HL-60 (cell line): ENCODE data around the gene PTPRD.

ENCODE experiments used
- CTCF ChIP-seq: IDR thresholded peaks from one replicate; pipeline ENCODE4 v1.5.1; 2011; ENCODE audit warnings: low read length, control low read depth, inconsistent platforms; ENCODE audit not compliant: insufficient read depth
- GABPA ChIP-seq: IDR thresholded peaks from 2 replicates; pipeline ENCODE4 v1.6.1; 2012; ENCODE audit warnings: low read depth
- POLR2AphosphoS5 ChIP-seq: IDR thresholded peaks from 2 replicates; pipeline ENCODE4 v1.6.1; 2012; ENCODE audit warnings: low read depth
- REST ChIP-seq: IDR thresholded peaks from 2 replicates; pipeline ENCODE4 v1.6.1; 2012; ENCODE audit warnings: low read depth; ENCODE audit not compliant: insufficient replicate concordance

GRCh38 chr9:8284884-8285283 lies 2327.9 kb downstream of the PTPRD start:
- no peak for TF ChIP-seq CTCF
- no peak for TF ChIP-seq POLR2AphosphoS5
- TF ChIP-seq REST, result no peak
- no peak for TF ChIP-seq GABPA
